Neutrophil (primary cell): ENCODE data around the gene PID1.

Source experiments
- H3K27ac ChIP-seq: fragments of 200-600 bp; sonication (generic); 2 replicates; pipeline ENCODE4 v1.5.1; 2016; ENCODE audit warnings: mild to moderate bottlenecking, moderate library complexity
- H3K27me3 ChIP-seq: fragments of 200-600 bp; sonication (generic); 2 replicates; pipeline ENCODE4 v1.6.0; 2016; ENCODE audit warnings: mild to moderate bottlenecking
- H3K36me3 ChIP-seq: fragments of 200-600 bp; sonication (generic); 2 replicates; pipeline ENCODE4 v1.5.1; 2017
- H3K4me1 ChIP-seq, 2 experiments: fragments of 200-600 bp in 1 of 2; sonication (generic) in 1 of 2; 1 replicate in 1 of 2; 2 replicates in 1 of 2; pipeline versions ENCODE4 v1.5.1 to v1.6.1; 2013 to 2016; ENCODE audit warnings: low read depth in 1 of 2, low read length in 1 of 2, mild to moderate bottlenecking in 1 of 2, moderate library complexity in 1 of 2; ENCODE audit not compliant: control insufficient read depth in 1 of 2, insufficient read depth in 1 of 2
- H3K4me3 ChIP-seq, 2 experiments: fragments of 200-600 bp in 1 of 2; sonication (generic) in 1 of 2; 1 replicate in 1 of 2; 2 replicates in 1 of 2; pipeline ENCODE4 v1.5.1; 2013 to 2016; ENCODE audit warnings: low read depth in 1 of 2, low read length in 1 of 2, mild to moderate bottlenecking in 1 of 2, moderate library complexity in 1 of 2
- H3K9me3 ChIP-seq: fragments of 200-600 bp; sonication (generic); 2 replicates; pipeline ENCODE4 v1.5.1; 2016
- TF ChIP-seq, protein P1 (sequence below): fragments of 200-600 bp; sonication (generic); IDR thresholded peaks from 2 replicates; pipeline ENCODE4 v1.5.1; 2016; ENCODE audit warnings: antibody characterized with exemption

The PID1 gene

DNA sequence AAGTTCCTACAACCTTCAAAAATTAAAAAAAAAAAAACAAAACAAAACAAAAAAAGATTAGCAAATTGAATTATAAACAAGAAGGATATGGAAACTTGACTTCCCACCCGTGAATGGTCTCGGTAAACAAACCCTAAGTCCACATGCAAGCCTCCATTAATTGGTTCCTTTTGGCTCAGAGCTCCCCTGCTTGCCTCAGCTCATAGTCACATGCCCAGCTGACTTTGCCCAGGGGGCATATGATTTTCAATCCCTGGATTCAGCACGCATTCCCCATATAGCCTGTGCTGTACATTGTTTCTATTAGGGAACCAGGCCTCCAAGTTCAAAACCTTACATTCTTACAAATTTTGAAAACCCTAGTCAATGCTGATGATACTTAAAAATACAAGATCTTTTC, 95.0 kb downstream of the PID1 start:
- Histone ChIP-seq H3K27me3 (no peaks in the 10 kb centered on the region), H3K4me1 (no peaks in the 10 kb centered on the region), H3K4me3 (no peak overlapping the region), H3K36me3 (no peaks in the 10 kb centered on the region), H3K27ac (no peak overlapping the region), H3K9me3 (no peaks in the 10 kb centered on the region)
- TF ChIP-seq, protein P1, sequence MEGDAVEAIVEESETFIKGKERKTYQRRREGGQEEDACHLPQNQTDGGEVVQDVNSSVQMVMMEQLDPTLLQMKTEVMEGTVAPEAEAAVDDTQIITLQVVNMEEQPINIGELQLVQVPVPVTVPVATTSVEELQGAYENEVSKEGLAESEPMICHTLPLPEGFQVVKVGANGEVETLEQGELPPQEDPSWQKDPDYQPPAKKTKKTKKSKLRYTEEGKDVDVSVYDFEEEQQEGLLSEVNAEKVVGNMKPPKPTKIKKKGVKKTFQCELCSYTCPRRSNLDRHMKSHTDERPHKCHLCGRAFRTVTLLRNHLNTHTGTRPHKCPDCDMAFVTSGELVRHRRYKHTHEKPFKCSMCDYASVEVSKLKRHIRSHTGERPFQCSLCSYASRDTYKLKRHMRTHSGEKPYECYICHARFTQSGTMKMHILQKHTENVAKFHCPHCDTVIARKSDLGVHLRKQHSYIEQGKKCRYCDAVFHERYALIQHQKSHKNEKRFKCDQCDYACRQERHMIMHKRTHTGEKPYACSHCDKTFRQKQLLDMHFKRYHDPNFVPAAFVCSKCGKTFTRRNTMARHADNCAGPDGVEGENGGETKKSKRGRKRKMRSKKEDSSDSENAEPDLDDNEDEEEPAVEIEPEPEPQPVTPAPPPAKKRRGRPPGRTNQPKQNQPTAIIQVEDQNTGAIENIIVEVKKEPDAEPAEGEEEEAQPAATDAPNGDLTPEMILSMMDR, result no peak

DNA sequence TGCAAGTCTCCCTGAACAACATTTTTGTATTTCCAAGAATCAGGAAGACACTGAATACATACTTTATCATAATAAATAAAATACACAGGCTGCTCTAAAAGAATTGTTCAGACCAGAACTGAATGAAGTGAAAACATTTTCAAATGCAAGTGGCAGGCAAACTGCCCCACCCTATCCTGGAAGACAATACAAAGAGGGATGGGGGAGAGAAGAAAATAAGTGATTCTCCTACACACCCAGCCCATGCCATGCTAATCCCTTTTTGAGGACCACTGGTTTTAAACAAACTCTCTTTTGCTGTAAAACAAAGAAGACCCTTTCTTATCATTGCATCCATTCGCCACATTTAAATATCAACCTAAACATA, 95.6 kb downstream of the PID1 start:
- no peaks in the 10 kb centered on the region for H3K27me3 ChIP-seq

DNA sequence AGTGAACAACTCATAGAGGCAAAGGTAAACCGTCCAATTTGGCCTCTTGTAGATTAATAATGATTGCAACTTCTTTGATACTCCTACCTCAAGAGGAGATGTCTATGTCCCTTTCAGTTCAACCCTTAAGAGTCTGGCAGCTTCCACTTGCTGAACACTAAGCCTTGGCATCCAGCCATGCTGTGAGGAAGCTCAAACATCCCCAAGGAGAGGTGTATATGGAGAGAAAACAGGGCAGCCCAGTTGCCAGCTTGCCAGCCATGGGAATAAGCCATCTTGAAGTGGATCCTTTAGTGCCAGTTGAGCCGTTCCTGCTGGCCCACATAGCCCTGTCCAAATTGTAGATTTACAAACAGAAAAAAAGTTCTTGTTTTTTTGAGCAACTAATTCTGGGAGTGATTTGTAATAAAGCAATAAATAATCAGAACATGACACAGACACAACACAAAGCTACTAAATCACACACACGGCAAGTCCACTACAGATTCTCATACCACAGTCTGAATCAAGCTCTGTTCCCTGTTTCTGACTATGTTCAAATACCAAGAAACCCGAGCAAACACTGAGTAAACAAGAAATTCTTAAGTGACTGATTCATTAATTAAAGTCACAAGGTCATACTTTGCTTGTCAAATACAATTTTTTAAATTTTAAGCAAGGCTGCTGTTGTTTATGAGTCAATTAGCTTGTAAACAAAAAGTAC, 96.1 kb downstream of the PID1 start:
- Histone ChIP-seq H3K4me1 (no peaks in the 10 kb centered on the region), H3K4me3 (no peak overlapping the region), H3K27me3 (no peaks in the 10 kb centered on the region), H3K36me3 (no peaks in the 10 kb centered on the region), H3K27ac (no peak overlapping the region), H3K9me3 (no peaks in the 10 kb centered on the region)
- TF ChIP-seq, protein P1, result no peak

More for the DNA sequence above, 95.6 kb downstream of the PID1 start:
- Histone ChIP-seq H3K27ac (no peak overlapping the region), H3K36me3 (no peaks in the 10 kb centered on the region), H3K4me1 (no peaks in the 10 kb centered on the region), H3K9me3 (no peaks in the 10 kb centered on the region), H3K4me3 (no peak overlapping the region)
- TF ChIP-seq, protein P1, result no peak

DNA sequence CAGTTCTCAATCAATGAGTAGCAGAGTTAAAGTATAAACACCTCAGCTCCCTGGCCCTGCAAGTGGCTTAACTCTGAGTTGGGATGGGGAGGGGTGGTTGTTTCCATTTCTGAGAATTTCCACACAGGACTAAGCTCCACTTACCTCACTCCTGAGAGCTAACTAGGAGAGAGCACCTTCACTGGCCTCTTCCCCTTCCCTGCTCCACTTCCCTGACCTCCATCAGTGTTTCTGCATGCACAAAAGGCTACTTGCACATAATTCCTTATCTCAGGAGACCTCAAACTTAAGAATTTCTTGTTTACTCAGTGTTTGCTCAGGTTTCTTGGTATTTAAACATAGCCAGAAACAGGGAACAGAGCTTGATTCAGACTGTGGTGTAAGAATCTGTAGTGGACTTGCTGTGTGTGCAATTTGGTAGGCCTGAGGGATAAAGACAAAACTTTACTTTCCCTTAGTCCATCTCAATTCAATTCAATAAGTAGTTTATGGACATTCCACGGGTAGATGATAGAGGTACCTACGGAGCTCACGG, 97.2 kb downstream of the PID1 start:
- Histone ChIP-seq H3K9me3 (no peaks in the 10 kb centered on the region), H3K27ac (no peak overlapping the region), H3K4me3 (no peak overlapping the region), H3K27me3 (no peaks in the 10 kb centered on the region), H3K4me1 (no peaks in the 10 kb centered on the region), H3K36me3 (no peaks in the 10 kb centered on the region)
- TF ChIP-seq, protein P1, result no peak

DNA sequence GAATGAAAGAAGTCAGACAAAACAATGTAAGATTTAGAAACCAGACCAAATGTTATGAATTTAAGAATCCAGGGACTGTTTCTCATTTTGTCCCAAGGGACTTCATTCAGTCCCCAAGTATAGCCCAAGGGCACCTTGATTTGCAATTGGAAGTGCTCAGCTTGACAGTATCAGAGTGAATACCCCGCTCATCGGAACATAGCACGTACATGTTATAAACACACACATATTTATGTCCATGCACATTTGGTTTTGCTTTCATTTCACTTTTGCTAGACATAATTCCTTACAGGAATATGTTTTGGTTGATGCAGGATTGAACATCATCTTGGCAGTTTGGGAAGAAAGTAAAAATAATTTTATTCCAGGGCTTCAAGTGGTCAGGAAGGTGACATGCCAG, 100.2 kb downstream of the PID1 start:
- Histone ChIP-seq H3K9me3 (no peaks in the 10 kb centered on the region), H3K4me1 (no peaks in the 10 kb centered on the region), H3K4me3 (no peak overlapping the region), H3K27ac (no peak overlapping the region), H3K27me3 (no peaks in the 10 kb centered on the region), H3K36me3 (no peaks in the 10 kb centered on the region)
- TF ChIP-seq, protein P1, result no peak
